Measurements from ENCODE around the gene TMTC2. TPM values are rescaled to one million over a fixed set of nuclear protein-coding genes. Genes with fewer than 3 reads are reported as not detected.

Gene TMTC2
- polyA plus RNA-seq, 1 donor from 2014 or later = 20.6 TPM

GRCh38 chr12:83102499-83102898 lies 415.8 kb downstream of the TMTC2 start:
- TF ChIP-seq POLR2AphosphoS5 (IDR thresholded peaks at IDR 0.05) = no peak
- TF ChIP-seq MXI1 (conservative IDR thresholded peaks at IDR 0.05; ENCODE audit: poor library complexity, severe bottlenecking) = no peak
- TF ChIP-seq TAF1 (IDR thresholded peaks at IDR 0.05; ENCODE audit: low read depth) = no peak
- no peak for TF ChIP-seq EP300 (conservative IDR thresholded peaks at IDR 0.05; ENCODE audit: poor library complexity, severe bottlenecking)
- no peak for TF ChIP-seq SMC3 (conservative IDR thresholded peaks at IDR 0.05; ENCODE audit: poor library complexity)
- no peak for TF ChIP-seq EZH2 (IDR thresholded peaks at IDR 0.05; ENCODE audit: borderline replicate concordance, insufficient read depth, low read length, poor library complexity, severe bottlenecking)
- no peak overlapping the region for H3K4me2 ChIP-seq (ENCODE audit: low read length)
- no peaks in the 10 kb centered on the region for H3K9me3 ChIP-seq (ENCODE audit: low read length)

GRCh38 chr12:83106873-83107272 lies 420.2 kb downstream of the TMTC2 start:
- H3K9me2 ChIP-seq (ENCODE audit: insufficient read depth, low read length) = no peaks in the 10 kb centered on the region
- H3K36me3 ChIP-seq (ENCODE audit: insufficient read depth, low read length) = no peaks in the 10 kb centered on the region
- H3K4me3 ChIP-seq (ENCODE audit: low read length) = no peak overlapping the region
- no peak overlapping the region for H2AFZ ChIP-seq (ENCODE audit: low read depth, low read length)
- no peak overlapping the region for H3K27ac ChIP-seq (ENCODE audit: low read length)
- no peak overlapping the region for H3K4me2 ChIP-seq (ENCODE audit: low read length)
- no peak for TF ChIP-seq TAF1 (IDR thresholded peaks at IDR 0.05; ENCODE audit: low read depth)
- TF ChIP-seq RAD21 (conservative IDR thresholded peaks at IDR 0.05) = no peak
- TF ChIP-seq CTCF (IDR thresholded peaks at IDR 0.05; ENCODE audit: poor library complexity, severe bottlenecking) = no peak
- no peak for TF ChIP-seq EZH2 (IDR thresholded peaks at IDR 0.05; ENCODE audit: borderline replicate concordance, insufficient read depth, low read length, poor library complexity, severe bottlenecking)
- no peak for TF ChIP-seq POLR2AphosphoS5 (IDR thresholded peaks at IDR 0.05)
- TF ChIP-seq SMC3 (conservative IDR thresholded peaks at IDR 0.05; ENCODE audit: poor library complexity) = no peak
- no peaks in the 10 kb centered on the region for H3K79me2 ChIP-seq (replicated peaks; ENCODE audit: insufficient read depth, low read length)
- H3K9ac ChIP-seq (ENCODE audit: low read length) = no peak overlapping the region
- H3K27me3 ChIP-seq (ENCODE audit: insufficient read depth, low read depth, low read length) = no peaks in the 10 kb centered on the region
- no peaks in the 10 kb centered on the region for H3F3A ChIP-seq (ENCODE audit: insufficient read depth, low read length, poor library complexity, severe bottlenecking)
- H3K9me3 ChIP-seq (ENCODE audit: low read length) = no peaks in the 10 kb centered on the region
- no peaks in the 10 kb centered on the region for H4K20me1 ChIP-seq (ENCODE audit: insufficient read depth)

More at GRCh38 chr12:83102499-83102898, 415.8 kb downstream of the TMTC2 start:
- Histone ChIP-seq H3F3A (ENCODE audit: insufficient read depth, low read length, poor library complexity, severe bottlenecking) (no peaks in the 10 kb centered on the region), H3K27me3 (ENCODE audit: insufficient read depth, low read depth, low read length) (no peaks in the 10 kb centered on the region), H3K79me2 (replicated peaks; ENCODE audit: insufficient read depth, low read length) (no peaks in the 10 kb centered on the region), H2AFZ (ENCODE audit: low read depth, low read length) (no peak overlapping the region), H3K27ac (ENCODE audit: low read length) (no peak overlapping the region), H3K9me2 (ENCODE audit: insufficient read depth, low read length) (no peaks in the 10 kb centered on the region), H3K4me3 (ENCODE audit: low read length) (no peak overlapping the region), H3K36me3 (ENCODE audit: insufficient read depth, low read length) (no peaks in the 10 kb centered on the region), H3K9ac (ENCODE audit: low read length) (no peak overlapping the region), H4K20me1 (ENCODE audit: insufficient read depth) (no peaks in the 10 kb centered on the region)

GRCh38 chr12:83110424-83110823 lies 423.7 kb downstream of the TMTC2 start:
- no peaks in the 10 kb centered on the region for H3K9me2 ChIP-seq (ENCODE audit: insufficient read depth, low read length)
- H3K9me3 ChIP-seq (ENCODE audit: low read length) = no peaks in the 10 kb centered on the region
- H3K36me3 ChIP-seq (ENCODE audit: insufficient read depth, low read length) = no peaks in the 10 kb centered on the region
- no peaks in the 10 kb centered on the region for H4K20me1 ChIP-seq (ENCODE audit: insufficient read depth)
- no peaks in the 10 kb centered on the region for H3F3A ChIP-seq (ENCODE audit: insufficient read depth, low read length, poor library complexity, severe bottlenecking)
- TF ChIP-seq POLR2AphosphoS5 (IDR thresholded peaks at IDR 0.05) = no peak
- TF ChIP-seq RAD21 (conservative IDR thresholded peaks at IDR 0.05) = no peak
- TF ChIP-seq TAF1 (IDR thresholded peaks at IDR 0.05; ENCODE audit: low read depth) = no peak
- no peak for TF ChIP-seq EZH2 (IDR thresholded peaks at IDR 0.05; ENCODE audit: borderline replicate concordance, insufficient read depth, low read length, poor library complexity, severe bottlenecking)
- TF ChIP-seq CTCF (IDR thresholded peaks at IDR 0.05; ENCODE audit: poor library complexity, severe bottlenecking) = no peak
- no peak for TF ChIP-seq SMC3 (conservative IDR thresholded peaks at IDR 0.05; ENCODE audit: poor library complexity)
- no peak for TF ChIP-seq EP300 (conservative IDR thresholded peaks at IDR 0.05; ENCODE audit: poor library complexity, severe bottlenecking)
- TF ChIP-seq MXI1 (conservative IDR thresholded peaks at IDR 0.05; ENCODE audit: poor library complexity, severe bottlenecking) = no peak
- TF ChIP-seq REST (IDR thresholded peaks at IDR 0.05; ENCODE audit: borderline replicate concordance) = no peak
- no peak overlapping the region for H3K9ac ChIP-seq (ENCODE audit: low read length)
- H3K27me3 ChIP-seq (ENCODE audit: insufficient read depth, low read depth, low read length) = no peaks in the 10 kb centered on the region
- no peak overlapping the region for H3K4me3 ChIP-seq (ENCODE audit: low read length)
- no peak overlapping the region for H3K27ac ChIP-seq (ENCODE audit: low read length)
- no peak overlapping the region for H3K4me2 ChIP-seq (ENCODE audit: low read length)
- no peak overlapping the region for H2AFZ ChIP-seq (ENCODE audit: low read depth, low read length)
- H3K79me2 ChIP-seq (replicated peaks; ENCODE audit: insufficient read depth, low read length) = no peaks in the 10 kb centered on the region
